Measurements from ENCODE around the gene ENPP5. TPM values are rescaled to one million over a fixed set of nuclear protein-coding genes. Genes with fewer than 3 reads are reported as not detected.
"Not testable (repeated sequence)": the region's sequence is repeated elsewhere in the genome, so short reads cannot be mapped to it uniquely, and the experiment has no call there.

ENPP5 gene
- polyA plus RNA-seq, 3 donors: 16.8 to 18.9 (median 18.7) TPM

GRCh38 chr6:46175446-46175845 lies 4.7 kb upstream of the ENPP5 start:
- no peak for DNase-seq (ENCODE audit: low read depth in 3 of 3, low spot score in 2 of 3)

- DNase-seq (ENCODE audit: low read depth in 3 of 3, low spot score in 2 of 3): no peak
Observed at GRCh38 chr6:46174904-46175303, 4.1 kb upstream of the ENPP5 start.

GRCh38 chr6:46172176-46172575 lies 1.4 kb upstream of the ENPP5 start:
- DNase-seq (ENCODE audit: low read depth in 3 of 3, low spot score in 2 of 3): no peak

GRCh38 chr6:46160102-46160501 lies 10.7 kb downstream of the ENPP5 start:
- DNase-seq (ENCODE audit: low read depth in 3 of 3, low spot score in 2 of 3): no peak

- DNase-seq (ENCODE audit: low read depth in 3 of 3, low spot score in 2 of 3): no peak
Observed at GRCh38 chr6:46159229-46159628, 11.6 kb downstream of the ENPP5 start.

- no peak for DNase-seq (ENCODE audit: low read depth in 3 of 3, low spot score in 2 of 3)
Observed at GRCh38 chr6:46156701-46157100, 14.1 kb downstream of the ENPP5 start.

GRCh38 chr6:46149066-46149465 lies 21.7 kb downstream of the ENPP5 start:
- DNase-seq (ENCODE audit: low read depth in 3 of 3, low spot score in 2 of 3): not testable (repeated sequence)

GRCh38 chr6:46144270-46144669 lies 26.5 kb downstream of the ENPP5 start:
- DNase-seq (ENCODE audit: low read depth in 3 of 3, low spot score in 2 of 3): no peak

- no peak for DNase-seq (ENCODE audit: low read depth in 3 of 3, low spot score in 2 of 3)
Observed at GRCh38 chr6:46138281-46138680, 32.5 kb downstream of the ENPP5 start.

GRCh38 chr6:46137387-46137786 lies 33.4 kb downstream of the ENPP5 start:
- DNase-seq (ENCODE audit: low read depth in 3 of 3, low spot score in 2 of 3): no peak

GRCh38 chr6:46136831-46137230 lies 33.9 kb downstream of the ENPP5 start:
- no peak for DNase-seq (ENCODE audit: low read depth in 3 of 3, low spot score in 2 of 3)

GRCh38 chr6:46135176-46135575 lies 35.6 kb downstream of the ENPP5 start:
- DNase-seq (ENCODE audit: low read depth in 3 of 3, low spot score in 2 of 3): no peak

GRCh38 chr6:46134216-46134615 lies 36.6 kb downstream of the ENPP5 start:
- no peak for DNase-seq (ENCODE audit: low read depth in 3 of 3, low spot score in 2 of 3)

GRCh38 chr6:46131291-46131690 lies 39.5 kb downstream of the ENPP5 start:
- not testable (repeated sequence) for DNase-seq (ENCODE audit: low read depth in 3 of 3, low spot score in 2 of 3)

- no peak for DNase-seq (ENCODE audit: low read depth in 3 of 3, low spot score in 2 of 3)
Observed at GRCh38 chr6:46130666-46131065, 40.1 kb downstream of the ENPP5 start.

GRCh38 chr6:46129629-46130511 lies 40.9 kb downstream of the ENPP5 start, which contains the start of gene ENPP4:
Gene ENPP4 (plus strand): TSS chr6:46129989. CDS start chr6:46139584, 9,595 bp downstream.
- peak; percentile 90 to 95 (median 91) for DNase-seq (ENCODE audit: low read depth in 3 of 3, low spot score in 2 of 3)

- no peak for DNase-seq (ENCODE audit: low read depth in 3 of 3, low spot score in 2 of 3)
Observed at GRCh38 chr6:46129291-46129628, 41.5 kb downstream of the ENPP5 start.

GRCh38 chr6:46128476-46128875 lies 42.3 kb downstream of the ENPP5 start:
- no peak for DNase-seq (ENCODE audit: low read depth in 3 of 3, low spot score in 2 of 3)

- DNase-seq (ENCODE audit: low read depth in 3 of 3, low spot score in 2 of 3): not testable (repeated sequence)
Observed at GRCh38 chr6:46119679-46120078, 51.1 kb downstream of the ENPP5 start.

GRCh38 chr6:46118836-46119235 lies 51.9 kb downstream of the ENPP5 start:
- no peak for DNase-seq (ENCODE audit: low read depth in 3 of 3, low spot score in 2 of 3)

GRCh38 chr6:46118157-46118556 lies 52.6 kb downstream of the ENPP5 start:
- no peak for DNase-seq (ENCODE audit: low read depth in 3 of 3, low spot score in 2 of 3)

GRCh38 chr6:46116289-46116688 lies 54.5 kb downstream of the ENPP5 start:
- no peak for DNase-seq (ENCODE audit: low read depth in 3 of 3, low spot score in 2 of 3)

GRCh38 chr6:46115634-46116033 lies 55.1 kb downstream of the ENPP5 start:
- DNase-seq (ENCODE audit: low read depth in 3 of 3, low spot score in 2 of 3): no peak

Measured in right renal cortex interstitium (tissue), 3 donors.